HG03060 (cell line): Measurements from ENCODE around the gene PTOV1.

Experiments
- ATAC-seq: cut with Tn5 transposase; IDR thresholded peaks from one replicate; pipeline ENCODE4 v1.9.1; 2021; ENCODE audit warnings: low read depth, moderate number of reproducible peaks; ENCODE audit not compliant: unreplicated experiment

The PTOV1 gene

DNA sequence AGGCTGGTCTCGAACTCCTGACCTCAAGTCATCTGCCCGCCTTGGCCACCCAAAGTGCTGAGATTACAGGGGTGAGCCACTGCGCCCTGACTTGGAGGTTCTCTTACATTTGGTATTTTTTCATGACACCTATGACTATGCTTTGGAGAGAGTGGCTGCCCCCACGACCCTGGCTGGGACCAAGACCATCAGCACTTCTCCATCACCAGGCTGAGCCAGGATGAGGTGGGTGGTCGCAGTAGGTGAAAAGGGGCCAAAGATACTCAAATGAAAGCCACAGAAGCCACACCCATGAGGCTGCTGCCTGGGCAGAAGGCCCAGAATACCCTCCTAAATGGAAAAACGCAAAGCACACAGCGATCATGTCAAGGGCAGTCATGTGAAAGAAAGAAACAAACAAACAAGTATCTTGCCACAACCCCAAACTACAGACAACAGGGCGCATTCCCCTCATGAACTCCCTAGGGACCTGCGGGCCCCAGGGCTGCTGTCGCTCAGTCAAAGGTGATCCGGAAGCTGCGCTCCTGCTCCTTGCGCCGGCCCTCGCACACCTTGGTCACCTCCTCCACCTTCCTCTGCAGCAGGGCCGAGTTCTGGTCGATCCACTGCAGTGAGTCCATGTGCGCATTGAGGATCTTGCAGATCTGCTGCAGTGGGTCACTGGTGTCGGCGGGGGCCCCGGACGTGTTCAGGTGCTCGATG lies 56.9 kb downstream of the PTOV1 start:
- peak; percentile 35 for ATAC-seq

DNA sequence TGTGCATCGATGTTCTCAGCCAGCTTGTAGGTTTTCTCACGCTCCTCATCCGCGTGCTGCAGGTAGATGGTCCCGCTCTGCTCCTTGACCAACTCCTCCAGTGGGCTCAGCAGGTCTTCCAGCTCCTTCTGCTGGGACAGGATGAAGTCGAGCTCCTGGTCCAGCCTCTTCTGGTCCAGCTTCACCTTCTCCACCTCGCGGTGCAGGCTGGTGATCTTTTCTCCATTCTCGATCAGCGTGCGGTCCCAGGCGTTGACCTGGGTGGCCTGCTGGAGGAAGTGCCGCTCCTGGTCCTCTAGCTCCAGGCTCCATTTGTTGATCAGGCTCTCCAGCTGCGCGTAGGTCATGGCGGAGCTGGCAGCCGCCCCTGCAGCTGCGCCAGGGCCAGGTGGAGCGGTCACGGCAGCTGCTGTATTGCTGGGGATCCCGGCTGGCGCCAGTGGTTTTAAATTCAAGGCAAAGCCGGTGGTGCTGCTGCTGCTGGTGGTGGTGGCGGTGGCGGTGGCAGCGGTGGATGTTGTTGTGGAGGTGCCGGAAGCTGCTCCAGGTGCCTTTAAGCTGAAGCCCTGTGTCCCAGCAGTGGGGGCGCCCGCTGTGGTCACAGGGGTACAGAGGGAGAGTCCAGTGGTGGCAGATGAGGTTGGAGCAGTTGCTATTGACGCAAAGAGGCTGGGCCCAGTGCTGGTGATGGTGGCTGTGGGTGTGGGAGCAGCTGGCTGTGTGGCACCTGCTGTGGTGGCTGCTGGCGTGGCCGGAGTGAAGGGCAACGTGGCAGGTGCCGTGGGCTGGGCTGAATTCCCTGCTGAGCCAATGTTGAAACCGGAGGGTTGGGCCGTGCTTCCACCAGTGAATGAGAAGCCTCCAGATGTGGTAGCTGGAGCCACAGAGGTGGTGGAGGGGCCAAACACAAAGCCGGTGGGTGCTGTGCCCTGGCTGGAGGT lies 57.8 kb downstream of the PTOV1 start:
- no peak for ATAC-seq

DNA sequence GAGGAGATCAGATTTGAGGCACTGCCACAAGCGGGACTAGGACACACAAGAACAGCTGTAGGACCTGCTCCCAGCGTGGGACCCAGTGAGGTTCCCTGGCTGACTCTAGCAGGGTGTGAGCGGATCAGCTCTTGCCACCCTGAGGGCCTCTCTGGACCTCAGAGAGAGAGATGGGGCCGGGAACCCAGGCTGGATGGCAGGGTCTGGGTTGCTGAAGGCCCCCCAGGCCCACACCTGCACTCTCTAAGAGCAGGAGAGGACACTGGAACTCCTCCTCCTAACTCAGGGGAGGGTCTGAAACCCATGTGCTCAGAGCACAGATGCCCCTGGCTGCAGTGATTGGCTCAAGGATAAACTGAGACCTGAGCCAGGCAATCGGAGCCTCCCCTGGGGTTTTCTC lies 59.2 kb downstream of the PTOV1 start:
- no peak for ATAC-seq
